Panc1 (cell line): Measurements from ENCODE around the gene GPR139. TPM values are rescaled to one million over a fixed set of nuclear protein-coding genes. Genes with fewer than 3 reads are reported as not detected.

Experiments used
- ATAC-seq: fragments of 200-7000 bp; cut with Tn5 transposase; 2 replicates; pipeline ENCODE4 v1.9.1; 2020; ENCODE audit warnings: mild to moderate bottlenecking, moderate library complexity
- BruUV-seq: library from RNA; stranded (reverse); fragments of 400-500 nt; replicated peaks from 2 replicates; lab custom pipeline; 2021; lab: Mats Ljungman, UMichigan
- CTCF ChIA-PET: fragments of 300-600 bp; sonication (Branson Sonifier 250); formaldehyde crosslinking; loops from one replicate; lab custom pipeline; 2022; ENCODE audit warnings: antibody characterized with exemption; lab: Charles Lee
- POLR2A ChIA-PET: fragments of 300-600 bp; sonication (Branson Sonifier 250); formaldehyde crosslinking; loops from one replicate; lab custom pipeline; 2022; ENCODE audit warnings: antibody characterized with exemption; lab: Charles Lee
- DNase-seq: peaks from one replicate; pipeline ENCODE4 v3.0.0-alpha.2; 2010; ENCODE audit warnings: low read depth, low spot score
- H3K27ac ChIP-seq: 2 replicates; pipeline ENCODE4 v1.5.1; 2011; ENCODE audit warnings: mild to moderate bottlenecking, low read length, inconsistent platforms
- H3K27me3 ChIP-seq: fragments of 200-500 bp; sonication (Bioruptor generic); 2 replicates; pipeline ENCODE4 v1.6.0; 2014; ENCODE audit warnings: low read length, inconsistent platforms; ENCODE audit not compliant: control insufficient read depth, insufficient read depth
- H3K36me3 ChIP-seq: fragments of 200-500 bp; sonication (Bioruptor generic); 2 replicates; pipeline ENCODE4 v1.5.1; 2014; ENCODE audit warnings: inconsistent platforms, mild to moderate bottlenecking, low read length, moderate library complexity; ENCODE audit not compliant: control insufficient read depth, insufficient read depth
- H3K4me1 ChIP-seq: 2 replicates; pipeline ENCODE4 v1.5.1; 2011; ENCODE audit warnings: inconsistent platforms, mild to moderate bottlenecking, low read length, moderate library complexity; ENCODE audit not compliant: control insufficient read depth, insufficient read depth
- H3K4me3 ChIP-seq, 2 experiments: 2 replicates each; pipeline ENCODE4 v1.5.1; 2011 to 2012; ENCODE audit warnings: low read depth in 2 of 2, low read length in 2 of 2, mild to moderate bottlenecking in 2 of 2, inconsistent platforms in 1 of 2, moderate library complexity in 1 of 2
- H3K9me3 ChIP-seq: fragments of 200-500 bp; sonication (Bioruptor generic); 2 replicates; pipeline ENCODE4 v1.5.1; 2014; ENCODE audit warnings: low read depth, mild to moderate bottlenecking, inconsistent platforms, low read length, moderate library complexity; ENCODE audit not compliant: control insufficient read depth, insufficient read depth
- POLR2AphosphoS5 ChIP-seq: IDR thresholded peaks from 2 replicates; pipeline ENCODE4 v1.6.1; 2012; ENCODE audit warnings: mild to moderate bottlenecking, low read depth, low read length, moderate library complexity
- SIN3A ChIP-seq: IDR thresholded peaks from 2 replicates; pipeline ENCODE4 v1.6.1; 2012; ENCODE audit warnings: low read depth, mild to moderate bottlenecking, low read length, moderate library complexity, borderline replicate concordance; ENCODE audit not compliant: insufficient read depth
- TCF7L2 ChIP-seq: IDR thresholded peaks from 2 replicates; pipeline ENCODE4 v1.6.1; 2011; ENCODE audit warnings: mild to moderate bottlenecking, low read depth, low read length, inconsistent platforms
- in situ Hi-C: cut with HindIII; loops from 2 replicates; pipeline ENCODE4 v1.10.0; 2016; ENCODE audit warnings: low sequenced_read_pairs, low pct_unique_long_range_greater_than_20kb
- intact Hi-C: fragments of 100-400 bp; cut with micrococcal nuclease; formaldehyde crosslinking; loops from one replicate; pipeline ENCODE4 v1.10.0; 2022; ENCODE audit not compliant: unreplicated experiment
- total RNA-seq: library from RNA; stranded (reverse); gene quantifications from one replicate; pipeline ENCODE4 v1.2.1, GENCODE V29; 2021; ENCODE audit not compliant: unreplicated experiment
- TF ChIP-seq, protein P1 (sequence below), 2 experiments: IDR thresholded peaks; 2 replicates each; pipeline ENCODE4 v1.6.1; 2011 to 2012; ENCODE audit warnings: low read depth in 2 of 2, control low read depth in 1 of 2, low read length in 1 of 2, mild to moderate bottlenecking in 1 of 2, moderate library complexity in 1 of 2; ENCODE audit not compliant: insufficient read depth in 1 of 2
- TF ChIP-seq, protein P2 (sequence below): fragments of 450-650 bp; IDR thresholded peaks from 2 replicates; pipeline ENCODE4 v1.5.1; 2017; ENCODE audit warnings: mild to moderate bottlenecking

GPR139 gene
- total RNA-seq, 1 experiment from 2014 or later = not detected

DNA sequence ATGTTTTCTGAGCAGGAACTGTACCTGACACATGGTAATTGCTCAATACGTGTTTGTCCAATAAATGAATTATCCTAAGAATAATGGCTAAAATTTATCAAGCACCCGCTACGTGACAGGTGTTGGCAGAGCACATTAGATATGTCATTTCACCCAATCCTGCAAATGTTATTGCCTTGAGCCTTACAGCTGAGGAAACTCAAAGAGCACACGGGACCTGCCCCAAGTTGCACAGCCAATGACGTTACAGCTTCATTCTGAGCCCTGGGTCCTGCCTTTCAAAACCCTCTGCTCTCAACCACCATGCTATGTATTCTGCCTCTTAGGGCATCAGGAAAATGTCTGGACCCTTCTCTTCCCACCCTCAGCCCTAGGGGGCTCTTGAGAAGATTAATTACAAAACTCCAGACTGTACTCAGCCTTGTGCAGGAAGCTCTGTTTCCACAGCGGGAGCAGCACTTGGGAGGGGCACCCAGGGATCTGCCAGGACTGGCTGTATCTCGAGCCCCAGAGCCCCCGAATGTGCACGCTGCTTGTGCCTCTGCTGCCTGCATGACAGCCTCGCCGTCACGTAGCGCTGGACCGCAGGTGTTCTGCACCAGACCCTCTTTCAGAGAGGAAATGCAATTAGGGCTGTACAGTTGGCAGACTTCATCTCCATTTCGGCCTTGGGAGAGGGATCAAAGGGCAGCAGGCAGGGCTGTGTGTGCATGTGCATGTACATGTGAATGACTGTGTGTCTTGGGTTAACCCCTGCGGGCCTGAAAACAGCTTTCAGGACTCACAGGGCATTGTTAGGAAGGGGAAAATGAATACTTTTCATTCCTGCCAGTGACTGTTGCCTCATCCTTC, 71.6 kb downstream of the GPR139 start:
- Histone ChIP-seq H3K4me3 (no peak overlapping the region), H3K27me3 (peaks cover 29% of the 10 kb centered on the region), H3K36me3 (no peaks in the 10 kb centered on the region), H3K9me3 (no peaks in the 10 kb centered on the region), H3K27ac (no peak overlapping the region), H3K4me1 (no peaks in the 10 kb centered on the region)
- in situ Hi-C loops (no loop called here), intact Hi-C loops (no loop called here)
- ChIA-PET CTCF (no interaction called here), POLR2A (no interaction called here)
- no TSS peak for BruUV-seq
- DNase-seq (no peak), ATAC-seq (no peak)
- TF ChIP-seq, protein P1, sequence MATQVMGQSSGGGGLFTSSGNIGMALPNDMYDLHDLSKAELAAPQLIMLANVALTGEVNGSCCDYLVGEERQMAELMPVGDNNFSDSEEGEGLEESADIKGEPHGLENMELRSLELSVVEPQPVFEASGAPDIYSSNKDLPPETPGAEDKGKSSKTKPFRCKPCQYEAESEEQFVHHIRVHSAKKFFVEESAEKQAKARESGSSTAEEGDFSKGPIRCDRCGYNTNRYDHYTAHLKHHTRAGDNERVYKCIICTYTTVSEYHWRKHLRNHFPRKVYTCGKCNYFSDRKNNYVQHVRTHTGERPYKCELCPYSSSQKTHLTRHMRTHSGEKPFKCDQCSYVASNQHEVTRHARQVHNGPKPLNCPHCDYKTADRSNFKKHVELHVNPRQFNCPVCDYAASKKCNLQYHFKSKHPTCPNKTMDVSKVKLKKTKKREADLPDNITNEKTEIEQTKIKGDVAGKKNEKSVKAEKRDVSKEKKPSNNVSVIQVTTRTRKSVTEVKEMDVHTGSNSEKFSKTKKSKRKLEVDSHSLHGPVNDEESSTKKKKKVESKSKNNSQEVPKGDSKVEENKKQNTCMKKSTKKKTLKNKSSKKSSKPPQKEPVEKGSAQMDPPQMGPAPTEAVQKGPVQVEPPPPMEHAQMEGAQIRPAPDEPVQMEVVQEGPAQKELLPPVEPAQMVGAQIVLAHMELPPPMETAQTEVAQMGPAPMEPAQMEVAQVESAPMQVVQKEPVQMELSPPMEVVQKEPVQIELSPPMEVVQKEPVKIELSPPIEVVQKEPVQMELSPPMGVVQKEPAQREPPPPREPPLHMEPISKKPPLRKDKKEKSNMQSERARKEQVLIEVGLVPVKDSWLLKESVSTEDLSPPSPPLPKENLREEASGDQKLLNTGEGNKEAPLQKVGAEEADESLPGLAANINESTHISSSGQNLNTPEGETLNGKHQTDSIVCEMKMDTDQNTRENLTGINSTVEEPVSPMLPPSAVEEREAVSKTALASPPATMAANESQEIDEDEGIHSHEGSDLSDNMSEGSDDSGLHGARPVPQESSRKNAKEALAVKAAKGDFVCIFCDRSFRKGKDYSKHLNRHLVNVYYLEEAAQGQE (IDR thresholded peaks at IDR 0.05; ENCODE audit: insufficient read depth in 1 of 2, low read depth in 2 of 2, low read length in 1 of 2) = no peak
- TF ChIP-seq TCF7L2 (no peak), POLR2AphosphoS5 (no peak), SIN3A (no peak)
- TF ChIP-seq, protein P2, sequence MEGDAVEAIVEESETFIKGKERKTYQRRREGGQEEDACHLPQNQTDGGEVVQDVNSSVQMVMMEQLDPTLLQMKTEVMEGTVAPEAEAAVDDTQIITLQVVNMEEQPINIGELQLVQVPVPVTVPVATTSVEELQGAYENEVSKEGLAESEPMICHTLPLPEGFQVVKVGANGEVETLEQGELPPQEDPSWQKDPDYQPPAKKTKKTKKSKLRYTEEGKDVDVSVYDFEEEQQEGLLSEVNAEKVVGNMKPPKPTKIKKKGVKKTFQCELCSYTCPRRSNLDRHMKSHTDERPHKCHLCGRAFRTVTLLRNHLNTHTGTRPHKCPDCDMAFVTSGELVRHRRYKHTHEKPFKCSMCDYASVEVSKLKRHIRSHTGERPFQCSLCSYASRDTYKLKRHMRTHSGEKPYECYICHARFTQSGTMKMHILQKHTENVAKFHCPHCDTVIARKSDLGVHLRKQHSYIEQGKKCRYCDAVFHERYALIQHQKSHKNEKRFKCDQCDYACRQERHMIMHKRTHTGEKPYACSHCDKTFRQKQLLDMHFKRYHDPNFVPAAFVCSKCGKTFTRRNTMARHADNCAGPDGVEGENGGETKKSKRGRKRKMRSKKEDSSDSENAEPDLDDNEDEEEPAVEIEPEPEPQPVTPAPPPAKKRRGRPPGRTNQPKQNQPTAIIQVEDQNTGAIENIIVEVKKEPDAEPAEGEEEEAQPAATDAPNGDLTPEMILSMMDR = no peak

DNA sequence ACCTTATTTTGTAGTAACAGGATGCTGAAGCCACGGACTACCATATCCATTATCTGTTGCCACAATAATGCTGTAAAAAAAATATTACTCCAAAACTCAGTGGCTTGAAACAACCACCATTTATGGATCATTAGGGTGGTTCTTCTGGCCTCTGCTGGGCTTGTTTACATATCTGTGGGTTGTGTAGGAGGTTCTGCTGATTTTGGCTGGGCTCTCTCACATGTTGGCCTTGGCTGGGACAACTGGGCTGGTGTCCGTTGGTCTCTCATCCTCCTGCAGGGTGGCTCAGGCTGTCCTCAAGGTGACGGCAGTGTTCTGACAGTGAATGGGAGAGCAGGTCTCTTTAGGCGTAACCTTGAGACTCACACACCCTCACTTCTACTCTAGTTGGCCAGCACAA, 76.0 kb downstream of the GPR139 start:
- no peaks in the 10 kb centered on the region for H3K36me3 ChIP-seq
- no TSS peak for BruUV-seq
- H3K9me3 ChIP-seq = no peaks in the 10 kb centered on the region
- intact Hi-C loops = no loop called here
- in situ Hi-C loops = no loop called here
- CTCF ChIA-PET = no interaction called here
- no peak for TF ChIP-seq TCF7L2
- DNase-seq (no peak), ATAC-seq (no peak)
- H3K4me3 ChIP-seq = no peak overlapping the region
- POLR2A ChIA-PET = no interaction called here
- no peaks in the 10 kb centered on the region for H3K4me1 ChIP-seq
- H3K27ac ChIP-seq = no peak overlapping the region
- H3K27me3 ChIP-seq = peaks cover 25% of the 10 kb centered on the region

DNA sequence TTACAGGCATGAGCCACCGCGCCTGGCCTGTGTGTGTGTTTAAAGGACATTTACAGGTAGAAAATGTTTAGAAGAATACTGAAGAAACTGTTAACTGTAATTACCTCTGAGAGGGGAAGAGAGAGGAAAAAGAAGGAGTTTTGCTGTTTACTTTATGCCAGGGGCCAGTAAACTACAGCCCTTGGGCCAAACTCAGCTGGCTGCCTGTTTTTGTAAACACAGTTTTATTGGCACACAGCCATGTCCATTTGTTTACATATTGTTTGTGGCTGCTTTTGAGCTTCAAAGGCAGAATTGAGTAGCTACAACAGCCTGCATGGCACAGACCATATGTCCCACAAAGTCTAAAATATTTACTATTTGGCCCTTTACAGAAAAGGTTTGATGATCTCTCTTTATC, 76.4 kb downstream of the GPR139 start:
- Histone ChIP-seq H3K27me3 (peaks cover 22% of the 10 kb centered on the region), H3K27ac (no peak overlapping the region), H3K4me3 (no peak overlapping the region), H3K36me3 (no peaks in the 10 kb centered on the region), H3K4me1 (no peaks in the 10 kb centered on the region), H3K9me3 (no peaks in the 10 kb centered on the region)
- CTCF ChIA-PET = no interaction called here
- no peak for TF ChIP-seq POLR2AphosphoS5
- no peak for TF ChIP-seq TCF7L2
- no peak for TF ChIP-seq SIN3A
- TF ChIP-seq, protein P1 (IDR thresholded peaks at IDR 0.05; ENCODE audit: insufficient read depth in 1 of 2, low read depth in 2 of 2, low read length in 1 of 2) = no peak
- BruUV-seq = no TSS peak
- intact Hi-C loops = no loop called here
- ATAC-seq = no peak
- POLR2A ChIA-PET = no interaction called here
- in situ Hi-C loops = no loop called here
- no peak for DNase-seq
